GF-D8 (cell line): ENCODE results near the gene AFAP1L1.

Experiments used
- DNase-seq: peaks from one replicate; lab custom pipeline; 2025; lab: John Stamatoyannopoulos, UW

Gene AFAP1L1

DNA sequence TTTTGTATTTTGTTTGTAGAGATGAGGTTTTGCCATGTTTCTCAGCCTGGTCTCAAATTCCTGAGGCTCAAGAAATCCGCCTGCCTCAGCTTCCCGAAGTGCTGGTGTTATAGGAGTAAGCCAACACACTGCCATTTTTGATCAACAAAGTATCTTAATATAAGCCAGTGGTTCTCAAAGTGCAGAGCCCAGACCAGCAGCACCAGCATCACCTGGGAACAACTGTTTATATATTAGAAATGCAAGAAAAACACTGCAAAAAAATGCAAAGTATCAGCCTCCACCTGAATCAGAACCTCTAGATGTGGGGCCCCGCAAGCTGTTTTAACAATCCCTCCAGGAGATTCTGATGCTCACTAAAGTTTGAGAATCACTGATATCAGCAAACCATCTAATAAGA lies 101.3 kb downstream of the AFAP1L1 start:
- DNase-seq: no peak

DNA sequence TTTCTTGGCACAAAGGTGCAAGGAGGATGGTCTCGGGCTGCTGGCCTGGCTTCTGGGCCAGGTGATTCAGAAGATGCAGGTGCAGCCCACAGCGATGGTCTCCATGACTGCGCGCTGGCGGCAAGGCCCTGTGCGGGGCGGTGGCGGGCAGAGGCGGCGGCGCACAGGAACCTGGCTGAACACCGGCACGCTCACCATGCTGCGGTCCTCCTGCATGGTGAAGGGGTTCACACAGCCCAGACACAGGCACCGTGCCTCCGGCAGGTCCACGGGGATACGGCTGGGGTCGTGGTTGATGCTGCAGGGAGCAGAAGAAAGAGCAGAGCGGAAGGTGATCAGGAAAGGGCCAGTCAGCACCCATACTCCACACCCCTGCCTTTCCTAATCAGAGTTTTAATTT lies 102.6 kb downstream of the AFAP1L1 start:
- no peak for DNase-seq

DNA sequence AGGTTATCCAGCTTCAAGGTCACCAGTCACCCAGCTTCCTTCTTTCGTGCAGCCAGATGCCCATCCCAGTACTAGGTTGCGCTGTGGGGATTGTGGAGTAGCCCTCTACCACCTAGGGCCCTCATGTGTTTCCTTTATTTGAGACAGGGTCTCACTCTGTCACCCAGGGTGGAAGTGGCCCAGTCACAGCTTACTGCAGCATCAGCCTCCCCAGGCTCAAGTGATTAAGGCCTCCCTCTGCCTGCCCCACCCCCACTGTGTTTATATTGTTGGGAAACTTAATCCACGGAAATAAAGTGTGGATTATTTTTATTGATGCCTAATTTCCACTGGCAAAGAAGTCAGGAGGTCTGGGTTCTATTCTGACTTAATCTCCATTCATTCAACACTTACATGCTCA lies 103.1 kb downstream of the AFAP1L1 start:
- no peak for DNase-seq

DNA sequence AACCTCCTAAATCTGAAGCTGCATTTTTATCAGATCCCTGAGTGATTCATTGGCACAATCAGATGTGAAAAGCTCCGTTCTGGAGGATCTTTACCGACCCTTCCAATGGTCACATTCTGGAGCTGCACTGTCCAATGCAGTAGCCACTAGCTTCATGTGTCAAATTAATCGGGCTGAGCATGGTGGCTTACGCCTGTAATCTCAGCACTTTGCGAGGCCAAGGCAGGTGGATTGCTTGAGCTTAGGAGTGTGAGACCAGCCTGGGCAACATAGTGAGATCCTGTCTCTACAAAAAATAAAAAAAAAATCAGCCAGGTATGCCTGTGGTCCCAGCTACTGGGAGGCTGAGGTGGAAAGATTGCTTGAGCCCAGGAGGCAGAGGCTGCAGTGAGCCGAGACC lies 103.8 kb downstream of the AFAP1L1 start:
- DNase-seq: no peak

DNA sequence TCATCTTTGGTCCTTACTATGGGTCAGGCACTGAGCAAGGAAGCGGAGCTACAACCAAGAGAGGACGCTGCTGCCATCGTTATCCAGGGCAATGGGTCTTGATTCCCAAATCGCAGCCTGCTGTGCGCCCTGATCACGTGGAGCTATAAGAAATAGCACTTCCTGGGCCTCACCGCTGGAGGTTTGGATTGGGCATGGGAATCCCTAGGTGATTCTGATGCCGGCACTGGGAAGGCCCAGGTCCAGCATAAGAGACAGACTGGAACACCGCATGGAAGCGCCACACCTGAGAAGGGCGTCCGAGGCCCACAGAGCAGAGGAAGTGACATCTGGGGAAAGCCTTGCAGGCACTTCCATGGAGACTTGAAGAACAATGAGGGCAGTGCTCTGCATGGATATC lies 104.4 kb downstream of the AFAP1L1 start:
- no peak for DNase-seq

DNA sequence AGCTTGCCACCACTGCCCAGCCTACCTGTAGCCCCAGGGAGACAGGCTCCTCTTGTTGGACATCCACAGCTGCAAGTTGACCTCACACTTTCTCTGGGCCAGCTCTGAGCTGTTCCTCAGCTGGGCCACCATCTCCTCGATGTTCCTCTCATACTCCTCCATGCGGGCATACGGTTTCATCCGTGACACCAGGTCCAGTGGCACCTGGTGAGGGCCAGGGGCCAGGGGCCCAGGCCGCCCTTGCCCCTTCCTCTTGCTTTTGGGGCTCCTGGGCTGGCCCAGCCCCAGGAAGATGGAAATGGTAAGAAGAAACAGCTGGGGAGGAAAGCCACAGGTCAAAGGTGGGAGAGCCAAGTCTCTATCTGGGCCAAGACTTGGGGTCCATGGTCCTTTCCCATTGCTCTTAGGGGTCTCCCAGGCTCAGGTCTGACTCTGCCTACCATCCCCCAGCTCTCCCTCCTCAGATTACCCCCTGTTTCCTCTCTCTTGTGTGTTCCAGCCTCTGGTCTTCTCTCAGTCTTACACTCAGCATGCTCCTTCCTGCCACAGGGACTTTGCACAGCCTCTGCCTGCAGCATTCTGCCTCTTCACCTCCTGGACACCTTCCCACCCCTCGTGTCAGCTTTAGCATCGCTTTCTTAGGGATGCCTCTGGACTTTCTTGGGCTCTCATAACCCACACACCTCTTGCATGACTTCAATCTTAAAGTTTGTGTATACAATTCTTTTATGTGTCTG lies 105.2 kb downstream of the AFAP1L1 start:
- no peak for DNase-seq

DNA sequence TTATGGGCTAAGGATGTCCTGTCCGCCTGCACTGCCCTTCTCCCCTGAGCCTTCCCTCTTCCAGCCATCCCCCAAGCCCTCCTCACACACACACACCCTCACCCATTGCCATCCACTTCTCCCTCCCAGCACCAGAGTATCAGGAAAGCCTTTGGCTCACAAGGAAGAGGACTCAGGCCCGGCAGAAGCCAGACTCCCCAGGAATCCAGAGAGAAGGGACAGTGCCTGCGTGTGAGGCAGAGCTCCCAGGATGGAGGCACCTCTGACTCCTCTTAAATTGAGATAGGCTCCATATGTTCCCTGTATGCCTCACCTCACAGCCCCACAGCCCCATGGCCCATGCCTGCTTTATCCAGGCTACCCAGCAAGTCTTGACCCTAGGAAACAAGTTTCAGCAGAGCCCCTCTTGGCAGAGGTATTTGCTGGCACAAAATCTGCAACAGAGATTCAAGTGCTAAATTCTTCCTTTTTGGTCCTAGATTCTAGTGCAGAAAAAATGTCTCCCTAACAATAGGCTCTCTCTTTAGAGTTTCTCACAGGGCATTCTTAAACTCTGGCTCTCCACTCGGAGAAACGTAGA lies 106.7 kb downstream of the AFAP1L1 start:
- DNase-seq: no peak

DNA sequence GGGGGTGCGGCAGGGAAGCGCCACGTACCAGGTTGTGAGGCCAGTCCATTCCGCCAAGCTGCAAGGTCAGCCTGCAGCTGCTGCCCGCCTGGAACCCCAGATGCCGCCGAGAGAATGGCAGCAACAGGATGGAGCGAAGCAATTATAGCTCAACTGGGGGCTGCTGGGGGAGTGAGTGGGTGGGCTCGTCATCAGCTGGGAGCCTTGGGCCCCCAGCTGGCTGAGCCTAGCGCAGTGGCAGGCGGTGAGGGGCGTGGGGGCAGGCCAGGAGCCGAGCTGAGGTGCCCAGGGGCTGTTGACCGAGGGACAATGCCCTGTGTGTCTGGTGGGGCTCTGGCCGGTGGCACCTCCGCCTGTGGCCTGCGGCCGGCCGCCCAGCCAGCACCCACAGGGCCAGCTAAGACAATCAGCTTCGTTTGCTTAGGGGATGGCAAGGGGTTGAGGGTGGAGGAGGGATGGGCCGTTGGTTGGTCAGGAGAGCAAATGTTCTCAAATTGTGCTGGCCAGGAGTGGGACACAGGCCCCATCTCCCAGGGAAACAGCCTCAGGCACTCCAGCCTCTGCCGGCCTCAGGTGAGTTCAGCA lies 107.6 kb downstream of the AFAP1L1 start, which contains the start of gene IL17B:
IL17B (minus strand) TSS at position 116 of the 585 bp plus-strand sequence; CDS start at position 49, 67 bp downstream.
- no peak for DNase-seq

- no peak for DNase-seq
Measured at GRCh38 chr5:149379818-149380374, 108.2 kb downstream of the AFAP1L1 start.

DNA sequence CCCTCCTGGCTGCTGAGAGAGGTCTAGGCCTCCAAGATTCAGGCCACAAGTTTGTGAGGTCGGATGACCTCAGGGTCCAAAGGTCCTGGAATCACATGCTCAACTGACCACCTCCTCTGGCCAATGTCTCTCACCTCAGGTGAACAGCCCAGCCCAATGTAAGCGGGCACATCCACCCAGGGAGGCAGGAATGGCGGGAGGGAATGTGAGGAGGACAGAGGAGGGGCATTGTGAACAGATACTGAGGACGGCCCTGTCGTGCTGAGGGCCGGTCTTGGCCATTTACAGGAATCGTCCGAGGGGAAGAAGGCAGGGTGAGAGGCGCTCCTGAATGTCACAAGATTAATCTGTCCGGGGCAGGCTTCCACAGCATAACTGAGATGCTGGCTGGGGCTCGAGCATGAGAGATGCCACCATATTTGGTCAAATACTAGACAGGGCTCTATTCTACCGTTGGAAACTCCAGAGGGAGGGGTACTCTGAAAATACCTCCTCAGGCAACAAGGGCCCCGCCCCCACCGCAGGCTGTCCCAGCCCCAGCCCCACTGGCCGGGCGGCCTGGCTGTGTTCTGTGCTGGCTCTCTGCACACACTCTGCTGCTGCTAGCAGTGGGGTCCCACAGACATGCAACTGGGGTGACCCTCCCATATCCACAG lies 108.9 kb downstream of the AFAP1L1 start:
- DNase-seq: no peak

- DNase-seq: no peak
Measured at GRCh38 chr5:149381261-149381985, 109.8 kb downstream of the AFAP1L1 start.

- no peak for DNase-seq
Measured at GRCh38 chr5:149381986-149382338, 110.3 kb downstream of the AFAP1L1 start.

DNA sequence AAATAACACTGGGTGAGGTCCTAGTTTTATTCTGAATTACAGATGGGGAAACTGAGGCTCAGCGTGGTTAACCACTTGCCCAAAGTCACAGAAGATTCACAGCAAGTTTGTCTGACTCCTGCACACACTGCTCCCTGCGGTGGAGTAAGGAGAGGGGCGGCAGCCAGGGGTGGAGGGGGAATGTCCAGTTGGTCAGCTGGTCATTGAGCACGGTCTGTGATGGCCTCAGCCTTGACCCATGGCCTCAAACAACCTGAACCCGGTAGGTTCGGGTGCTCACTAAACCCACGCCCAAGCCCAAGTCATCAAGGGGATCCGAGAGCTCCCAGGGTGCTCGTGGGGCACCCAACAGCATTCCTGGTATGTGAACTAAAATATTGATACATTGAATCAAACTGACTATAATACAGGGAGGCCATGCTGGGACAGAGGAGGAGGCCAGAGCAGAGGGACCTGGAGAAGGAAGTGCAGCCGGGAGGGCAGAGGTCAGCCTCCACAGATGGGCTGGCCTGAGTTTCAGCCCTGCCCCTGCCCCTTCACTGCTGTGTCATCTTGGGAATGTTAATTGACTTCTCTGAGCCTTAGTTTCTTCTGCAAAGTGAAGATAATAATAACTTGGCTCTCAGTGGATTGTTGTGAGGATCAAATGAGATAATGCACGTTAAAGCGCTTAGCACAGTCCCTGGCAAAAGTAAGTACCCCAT lies 111.0 kb downstream of the AFAP1L1 start:
- DNase-seq: no peak

DNA sequence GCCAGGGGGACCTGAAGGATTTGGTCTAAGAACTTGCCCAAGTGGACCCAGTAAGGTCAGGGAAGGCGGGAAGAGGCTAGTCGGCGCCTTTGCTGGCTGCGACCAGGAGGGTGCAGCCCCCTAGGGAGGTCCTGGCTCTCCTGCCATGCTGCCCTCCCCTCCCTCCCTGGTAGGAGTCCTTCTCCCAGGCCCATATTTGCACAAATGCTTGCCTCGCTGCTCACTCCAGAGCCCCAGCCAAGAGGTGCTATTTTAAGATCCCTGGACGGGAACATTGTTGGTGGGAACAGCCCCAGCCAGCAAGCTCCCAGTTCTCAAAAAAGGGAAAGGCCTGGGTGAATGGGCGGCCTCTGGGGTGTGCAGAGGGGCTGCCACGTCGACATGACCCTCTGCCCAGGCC lies 111.7 kb downstream of the AFAP1L1 start:
- DNase-seq: no peak

GRCh38 chr5:149386166-149386565 lies 114.5 kb downstream of the AFAP1L1 start:
- no peak for DNase-seq

- DNase-seq: no peak
Measured at GRCh38 chr5:149387081-149387631, 115.5 kb downstream of the AFAP1L1 start.

DNA sequence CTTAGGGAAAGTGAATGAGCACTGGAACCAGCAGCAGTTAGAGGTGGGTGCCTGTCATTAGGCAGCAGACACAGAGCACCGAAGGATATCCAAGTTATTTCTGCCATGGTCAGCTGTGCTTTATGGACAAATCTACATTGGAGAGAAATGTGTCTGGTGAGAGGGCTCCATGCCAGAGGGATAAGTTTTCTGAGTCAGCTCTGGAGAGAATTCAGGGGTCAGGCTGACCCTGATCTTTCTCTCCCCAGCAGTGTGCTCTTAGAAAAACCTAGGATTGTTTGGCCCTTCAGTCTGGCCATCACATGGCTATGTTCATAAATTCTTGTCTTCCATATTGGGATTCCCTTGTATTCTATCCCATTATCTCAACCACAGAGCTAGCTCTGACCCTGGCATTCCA lies 116.3 kb downstream of the AFAP1L1 start:
- DNase-seq: no peak

DNA sequence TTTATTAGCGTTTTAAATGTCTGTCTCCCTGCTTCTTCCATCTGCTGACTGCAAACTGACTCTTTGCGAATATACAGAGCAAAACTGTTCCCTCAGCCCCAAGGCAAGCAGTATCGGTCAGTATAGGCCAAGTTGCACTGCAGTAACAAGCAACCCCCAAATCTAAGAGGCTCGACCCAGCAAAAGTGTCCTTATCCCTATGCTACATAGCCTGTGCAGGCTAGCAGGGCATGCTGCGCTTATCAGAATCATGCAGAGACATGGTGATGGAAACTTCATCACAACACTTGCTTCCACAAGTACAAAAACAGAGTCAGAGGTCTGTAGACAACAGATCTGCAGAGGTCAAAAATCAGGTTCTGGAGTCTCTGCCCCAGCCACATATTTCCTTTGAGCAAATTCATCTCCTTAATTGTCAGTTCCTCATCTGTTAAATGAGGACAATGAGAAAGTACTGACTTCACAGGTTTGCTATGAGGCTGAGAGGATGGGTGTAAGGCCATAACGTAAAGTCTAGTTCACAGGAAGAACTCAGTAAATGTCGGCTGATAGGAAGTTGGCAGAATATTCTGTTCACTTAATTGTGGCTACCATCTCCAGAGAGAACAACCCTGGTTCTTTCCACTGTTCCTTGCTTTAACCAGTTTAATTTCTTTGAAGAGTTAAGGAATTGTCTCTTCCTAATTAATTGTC lies 117.0 kb downstream of the AFAP1L1 start:
- no peak for DNase-seq

GRCh38 chr5:149389552-149390495 lies 118.2 kb downstream of the AFAP1L1 start:
- DNase-seq: no peak
